Panc1 (cell line): ENCODE results near the gene SMOC2. TPM values are rescaled to one million over a fixed set of nuclear protein-coding genes. Genes with fewer than 3 reads are reported as not detected.

Experiments
- ATAC-seq: fragments of 200-7000 bp; cut with Tn5 transposase; 2 replicates; pipeline ENCODE4 v1.9.1; 2020; ENCODE audit warnings: mild to moderate bottlenecking, moderate library complexity
- BruUV-seq: library from RNA; stranded (reverse); fragments of 400-500 nt; replicated peaks from 2 replicates; lab custom pipeline; 2021; lab: Mats Ljungman, UMichigan
- CTCF ChIA-PET: fragments of 300-600 bp; sonication (Branson Sonifier 250); formaldehyde crosslinking; loops from one replicate; lab custom pipeline; 2022; ENCODE audit warnings: antibody characterized with exemption; lab: Charles Lee
- POLR2A ChIA-PET: fragments of 300-600 bp; sonication (Branson Sonifier 250); formaldehyde crosslinking; loops from one replicate; lab custom pipeline; 2022; ENCODE audit warnings: antibody characterized with exemption; lab: Charles Lee
- DNase-seq: peaks from one replicate; pipeline ENCODE4 v3.0.0-alpha.2; 2010; ENCODE audit warnings: low read depth, low spot score
- H3K27ac ChIP-seq: 2 replicates; pipeline ENCODE4 v1.5.1; 2011; ENCODE audit warnings: mild to moderate bottlenecking, low read length, inconsistent platforms
- H3K27me3 ChIP-seq: fragments of 200-500 bp; sonication (Bioruptor generic); 2 replicates; pipeline ENCODE4 v1.6.0; 2014; ENCODE audit warnings: low read length, inconsistent platforms; ENCODE audit not compliant: control insufficient read depth, insufficient read depth
- H3K36me3 ChIP-seq: fragments of 200-500 bp; sonication (Bioruptor generic); 2 replicates; pipeline ENCODE4 v1.5.1; 2014; ENCODE audit warnings: inconsistent platforms, mild to moderate bottlenecking, low read length, moderate library complexity; ENCODE audit not compliant: control insufficient read depth, insufficient read depth
- H3K4me1 ChIP-seq: 2 replicates; pipeline ENCODE4 v1.5.1; 2011; ENCODE audit warnings: inconsistent platforms, mild to moderate bottlenecking, low read length, moderate library complexity; ENCODE audit not compliant: control insufficient read depth, insufficient read depth
- H3K4me3 ChIP-seq, 2 experiments: 2 replicates each; pipeline ENCODE4 v1.5.1; 2011 to 2012; ENCODE audit warnings: low read depth in 2 of 2, low read length in 2 of 2, mild to moderate bottlenecking in 2 of 2, inconsistent platforms in 1 of 2, moderate library complexity in 1 of 2
- H3K9me3 ChIP-seq: fragments of 200-500 bp; sonication (Bioruptor generic); 2 replicates; pipeline ENCODE4 v1.5.1; 2014; ENCODE audit warnings: low read depth, mild to moderate bottlenecking, inconsistent platforms, low read length, moderate library complexity; ENCODE audit not compliant: control insufficient read depth, insufficient read depth
- POLR2AphosphoS5 ChIP-seq: IDR thresholded peaks from 2 replicates; pipeline ENCODE4 v1.6.1; 2012; ENCODE audit warnings: mild to moderate bottlenecking, low read depth, low read length, moderate library complexity
- SIN3A ChIP-seq: IDR thresholded peaks from 2 replicates; pipeline ENCODE4 v1.6.1; 2012; ENCODE audit warnings: low read depth, mild to moderate bottlenecking, low read length, moderate library complexity, borderline replicate concordance; ENCODE audit not compliant: insufficient read depth
- TCF7L2 ChIP-seq: IDR thresholded peaks from 2 replicates; pipeline ENCODE4 v1.6.1; 2011; ENCODE audit warnings: mild to moderate bottlenecking, low read depth, low read length, inconsistent platforms
- in situ Hi-C: cut with HindIII; loops from 2 replicates; pipeline ENCODE4 v1.10.0; 2016; ENCODE audit warnings: low sequenced_read_pairs, low pct_unique_long_range_greater_than_20kb
- intact Hi-C: fragments of 100-400 bp; cut with micrococcal nuclease; formaldehyde crosslinking; loops from one replicate; pipeline ENCODE4 v1.10.0; 2022; ENCODE audit not compliant: unreplicated experiment
- total RNA-seq: library from RNA; stranded (reverse); gene quantifications from one replicate; pipeline ENCODE4 v1.2.1, GENCODE V29; 2021; ENCODE audit not compliant: unreplicated experiment
- TF ChIP-seq, protein P1 (sequence below), 2 experiments: IDR thresholded peaks; 2 replicates each; pipeline ENCODE4 v1.6.1; 2011 to 2012; ENCODE audit warnings: low read depth in 2 of 2, control low read depth in 1 of 2, low read length in 1 of 2, mild to moderate bottlenecking in 1 of 2, moderate library complexity in 1 of 2; ENCODE audit not compliant: insufficient read depth in 1 of 2
- TF ChIP-seq, protein P2 (sequence below): fragments of 450-650 bp; IDR thresholded peaks from 2 replicates; pipeline ENCODE4 v1.5.1; 2017; ENCODE audit warnings: mild to moderate bottlenecking

The SMOC2 gene
- total RNA-seq, 1 experiment from 2014 or later = 0.13 TPM

DNA sequence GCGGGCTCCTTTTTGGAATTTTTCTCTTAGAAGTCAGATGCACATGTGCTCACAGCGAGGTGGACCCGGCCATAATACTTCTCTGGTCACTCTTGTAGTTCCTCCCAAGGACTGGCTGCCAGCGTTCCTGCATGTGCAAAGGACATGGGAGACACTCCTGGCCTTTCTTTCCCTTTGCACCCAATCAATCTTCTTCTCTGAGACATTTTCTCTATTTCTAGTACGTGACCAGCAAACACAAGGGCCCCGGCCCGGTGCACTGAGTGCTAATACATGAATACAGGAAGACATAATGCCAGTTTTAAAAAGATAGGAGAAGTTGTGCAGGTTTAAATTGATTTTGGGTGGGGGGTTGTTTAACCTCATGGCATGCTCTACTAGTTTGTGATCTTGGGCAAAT is 233.6 kb downstream of the SMOC2 start:
- Histone ChIP-seq H3K4me3 (no peak overlapping the region), H3K27ac (no peak overlapping the region), H3K36me3 (no peaks in the 10 kb centered on the region), H3K4me1 (no peaks in the 10 kb centered on the region), H3K27me3 (peaks cover 5% of the 10 kb centered on the region; the same call in 1 of the 2 replicates), H3K9me3 (no peaks in the 10 kb centered on the region)
- ChIA-PET CTCF (no interaction called here), POLR2A (no interaction called here)
- TF ChIP-seq, protein P1, sequence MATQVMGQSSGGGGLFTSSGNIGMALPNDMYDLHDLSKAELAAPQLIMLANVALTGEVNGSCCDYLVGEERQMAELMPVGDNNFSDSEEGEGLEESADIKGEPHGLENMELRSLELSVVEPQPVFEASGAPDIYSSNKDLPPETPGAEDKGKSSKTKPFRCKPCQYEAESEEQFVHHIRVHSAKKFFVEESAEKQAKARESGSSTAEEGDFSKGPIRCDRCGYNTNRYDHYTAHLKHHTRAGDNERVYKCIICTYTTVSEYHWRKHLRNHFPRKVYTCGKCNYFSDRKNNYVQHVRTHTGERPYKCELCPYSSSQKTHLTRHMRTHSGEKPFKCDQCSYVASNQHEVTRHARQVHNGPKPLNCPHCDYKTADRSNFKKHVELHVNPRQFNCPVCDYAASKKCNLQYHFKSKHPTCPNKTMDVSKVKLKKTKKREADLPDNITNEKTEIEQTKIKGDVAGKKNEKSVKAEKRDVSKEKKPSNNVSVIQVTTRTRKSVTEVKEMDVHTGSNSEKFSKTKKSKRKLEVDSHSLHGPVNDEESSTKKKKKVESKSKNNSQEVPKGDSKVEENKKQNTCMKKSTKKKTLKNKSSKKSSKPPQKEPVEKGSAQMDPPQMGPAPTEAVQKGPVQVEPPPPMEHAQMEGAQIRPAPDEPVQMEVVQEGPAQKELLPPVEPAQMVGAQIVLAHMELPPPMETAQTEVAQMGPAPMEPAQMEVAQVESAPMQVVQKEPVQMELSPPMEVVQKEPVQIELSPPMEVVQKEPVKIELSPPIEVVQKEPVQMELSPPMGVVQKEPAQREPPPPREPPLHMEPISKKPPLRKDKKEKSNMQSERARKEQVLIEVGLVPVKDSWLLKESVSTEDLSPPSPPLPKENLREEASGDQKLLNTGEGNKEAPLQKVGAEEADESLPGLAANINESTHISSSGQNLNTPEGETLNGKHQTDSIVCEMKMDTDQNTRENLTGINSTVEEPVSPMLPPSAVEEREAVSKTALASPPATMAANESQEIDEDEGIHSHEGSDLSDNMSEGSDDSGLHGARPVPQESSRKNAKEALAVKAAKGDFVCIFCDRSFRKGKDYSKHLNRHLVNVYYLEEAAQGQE (IDR thresholded peaks at IDR 0.05; ENCODE audit: insufficient read depth in 1 of 2, low read depth in 2 of 2, low read length in 1 of 2) = no peak
- no peak for TF ChIP-seq SIN3A
- ATAC-seq (no peak), DNase-seq (no peak)
- BruUV-seq = no TSS peak
- intact Hi-C loops = no loop called here
- in situ Hi-C loops = no loop called here

DNA sequence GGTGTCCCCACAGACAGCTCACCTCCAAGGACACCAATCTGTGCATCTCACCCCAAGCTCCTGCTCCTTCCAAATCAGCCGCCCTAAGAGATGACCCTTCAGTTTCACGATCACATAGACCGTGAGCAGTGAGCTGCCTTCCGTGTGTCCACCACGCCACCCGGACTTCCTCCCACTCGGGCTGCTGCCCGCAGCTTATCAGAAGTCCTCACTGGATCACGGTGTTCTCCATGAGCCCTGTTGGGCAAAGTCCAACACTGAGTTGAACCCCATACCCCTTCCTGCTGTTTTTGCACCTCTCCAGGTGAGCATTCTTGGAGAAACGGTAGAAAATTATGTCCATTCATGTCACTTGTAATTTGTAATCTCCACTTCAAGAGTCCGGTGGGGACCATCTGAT is 234.4 kb downstream of the SMOC2 start:
- ATAC-seq = no peak
- in situ Hi-C loops = no loop called here
- intact Hi-C loops = no loop called here
- no TSS peak for BruUV-seq
- H3K36me3 ChIP-seq = no peaks in the 10 kb centered on the region
- peaks cover 5% of the 10 kb centered on the region; the same call in 1 of the 2 replicates for H3K27me3 ChIP-seq
- no peak for DNase-seq
- H3K4me1 ChIP-seq = no peaks in the 10 kb centered on the region
- H3K9me3 ChIP-seq = no peaks in the 10 kb centered on the region
- H3K4me3 ChIP-seq = no peak overlapping the region
- no peak overlapping the region for H3K27ac ChIP-seq
- ChIA-PET CTCF (no interaction called here), POLR2A (no interaction called here)
- TF ChIP-seq, protein P1 (IDR thresholded peaks at IDR 0.05; ENCODE audit: insufficient read depth in 1 of 2, low read depth in 2 of 2, low read length in 1 of 2) = no peak
- TF ChIP-seq, protein P2, sequence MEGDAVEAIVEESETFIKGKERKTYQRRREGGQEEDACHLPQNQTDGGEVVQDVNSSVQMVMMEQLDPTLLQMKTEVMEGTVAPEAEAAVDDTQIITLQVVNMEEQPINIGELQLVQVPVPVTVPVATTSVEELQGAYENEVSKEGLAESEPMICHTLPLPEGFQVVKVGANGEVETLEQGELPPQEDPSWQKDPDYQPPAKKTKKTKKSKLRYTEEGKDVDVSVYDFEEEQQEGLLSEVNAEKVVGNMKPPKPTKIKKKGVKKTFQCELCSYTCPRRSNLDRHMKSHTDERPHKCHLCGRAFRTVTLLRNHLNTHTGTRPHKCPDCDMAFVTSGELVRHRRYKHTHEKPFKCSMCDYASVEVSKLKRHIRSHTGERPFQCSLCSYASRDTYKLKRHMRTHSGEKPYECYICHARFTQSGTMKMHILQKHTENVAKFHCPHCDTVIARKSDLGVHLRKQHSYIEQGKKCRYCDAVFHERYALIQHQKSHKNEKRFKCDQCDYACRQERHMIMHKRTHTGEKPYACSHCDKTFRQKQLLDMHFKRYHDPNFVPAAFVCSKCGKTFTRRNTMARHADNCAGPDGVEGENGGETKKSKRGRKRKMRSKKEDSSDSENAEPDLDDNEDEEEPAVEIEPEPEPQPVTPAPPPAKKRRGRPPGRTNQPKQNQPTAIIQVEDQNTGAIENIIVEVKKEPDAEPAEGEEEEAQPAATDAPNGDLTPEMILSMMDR = no peak
- TF ChIP-seq SIN3A (no peak), POLR2AphosphoS5 (no peak), TCF7L2 (no peak)
